Epidermal melanocyte (primary cell): ENCODE measurements around the gene TYROBP.
"Not testable (repeated sequence)": the region's sequence is repeated elsewhere in the genome, so short reads cannot be mapped to it uniquely, and the experiment has no call there.

Experiments used
- DNase-seq: peaks from one replicate; pipeline ENCODE4 v3.0.0; 2011; ENCODE audit warnings: low spot score; ENCODE audit not compliant: insufficient read length

Gene TYROBP

GRCh38 chr19:35901854-35902661, 6.0 kb downstream of the TYROBP start, which contains the start of gene HCST:
Gene HCST, plus strand, starts transcription at chr19:35902529. Its CDS starts 65 bp downstream, at chr19:35902594.
- DNase-seq = no peak

GRCh38 chr19:35901055-35901644, 6.9 kb downstream of the TYROBP start:
- peak; percentile 69 for DNase-seq

GRCh38 chr19:35899547-35900214, 8.4 kb downstream of the TYROBP start:
- DNase-seq = peak; percentile 72

GRCh38 chr19:35898499-35898809, 9.6 kb downstream of the TYROBP start:
- DNase-seq = no peak

GRCh38 chr19:35897706-35898451, 10.2 kb downstream of the TYROBP start:
- DNase-seq = no peak

GRCh38 chr19:35896643-35897040, 11.5 kb downstream of the TYROBP start:
- DNase-seq = no peak

GRCh38 chr19:35895911-35896642, 12.0 kb downstream of the TYROBP start:
- no peak for DNase-seq

GRCh38 chr19:35894342-35894741, 13.8 kb downstream of the TYROBP start:
- DNase-seq = no peak

- DNase-seq = not testable (repeated sequence)
Measured at GRCh38 chr19:35891819-35892218, 16.3 kb downstream of the TYROBP start.

GRCh38 chr19:35890113-35890650, 17.9 kb downstream of the TYROBP start:
- DNase-seq = no peak

GRCh38 chr19:35889370-35890112, 18.6 kb downstream of the TYROBP start:
- DNase-seq = no peak

GRCh38 chr19:35888398-35888797, 19.7 kb downstream of the TYROBP start:
- DNase-seq = no peak

GRCh38 chr19:35887197-35887596, 20.9 kb downstream of the TYROBP start:
- DNase-seq = no peak

GRCh38 chr19:35885904-35886303, 22.2 kb downstream of the TYROBP start:
- no peak for DNase-seq

- DNase-seq = no peak
Measured at GRCh38 chr19:35885225-35885738, 22.8 kb downstream of the TYROBP start.

- DNase-seq = no peak
Measured at GRCh38 chr19:35883882-35884281, 24.2 kb downstream of the TYROBP start.

- DNase-seq = peak; percentile 69
Measured at GRCh38 chr19:35882114-35882832, 25.8 kb downstream of the TYROBP start.

- DNase-seq = peak; percentile 72
Measured at GRCh38 chr19:35879770-35880317, 28.3 kb downstream of the TYROBP start.

GRCh38 chr19:35879068-35879467, 29.0 kb downstream of the TYROBP start:
- no peak for DNase-seq
